Peyer's patch (tissue), 4 donors: Measurements from ENCODE around the gene CA14.

Experiments used
- POLR2A ChIP-seq, 2 donors: fragments of 450-650 bp; IDR thresholded peaks; one replicate each; pipeline ENCODE4 v1.5.1; 2017; ENCODE audit warnings: antibody characterized with exemption in 2 of 2, mild to moderate bottlenecking in 2 of 2, moderate library complexity in 2 of 2
- TF ChIP-seq, protein P1 (sequence below), 6 experiments: fragments of 450-650 bp in 4 of 6; fragments of 200-600 bp in 2 of 6; sonication (generic) in 1 of 6; IDR thresholded peaks; one replicate each; pipeline ENCODE4 v1.5.1; 2017 to 2019; ENCODE audit warnings: antibody characterized with exemption in 6 of 6, mild to moderate bottlenecking in 3 of 6, moderate library complexity in 1 of 6

DNA sequence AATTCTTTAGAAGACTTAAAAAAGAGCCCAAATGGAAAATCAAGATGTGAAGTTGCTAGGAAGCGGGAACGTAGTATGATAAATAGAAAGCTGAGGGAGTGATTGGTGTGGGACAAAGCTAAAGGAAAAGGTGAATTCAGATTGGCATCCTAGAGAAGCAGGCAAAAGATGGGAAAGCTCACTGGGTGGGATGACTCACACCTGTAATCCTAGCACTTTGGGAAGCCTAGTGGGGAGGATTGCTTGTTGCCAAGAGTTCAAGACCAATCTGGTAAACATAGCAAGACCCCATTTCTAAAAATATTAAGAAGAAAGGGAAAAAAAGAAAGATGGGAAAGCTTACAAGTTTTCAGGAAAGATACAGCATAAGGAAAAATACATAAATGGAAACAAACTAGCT is 37.9 kb downstream of the CA14 start:
- TF ChIP-seq, protein P1, sequence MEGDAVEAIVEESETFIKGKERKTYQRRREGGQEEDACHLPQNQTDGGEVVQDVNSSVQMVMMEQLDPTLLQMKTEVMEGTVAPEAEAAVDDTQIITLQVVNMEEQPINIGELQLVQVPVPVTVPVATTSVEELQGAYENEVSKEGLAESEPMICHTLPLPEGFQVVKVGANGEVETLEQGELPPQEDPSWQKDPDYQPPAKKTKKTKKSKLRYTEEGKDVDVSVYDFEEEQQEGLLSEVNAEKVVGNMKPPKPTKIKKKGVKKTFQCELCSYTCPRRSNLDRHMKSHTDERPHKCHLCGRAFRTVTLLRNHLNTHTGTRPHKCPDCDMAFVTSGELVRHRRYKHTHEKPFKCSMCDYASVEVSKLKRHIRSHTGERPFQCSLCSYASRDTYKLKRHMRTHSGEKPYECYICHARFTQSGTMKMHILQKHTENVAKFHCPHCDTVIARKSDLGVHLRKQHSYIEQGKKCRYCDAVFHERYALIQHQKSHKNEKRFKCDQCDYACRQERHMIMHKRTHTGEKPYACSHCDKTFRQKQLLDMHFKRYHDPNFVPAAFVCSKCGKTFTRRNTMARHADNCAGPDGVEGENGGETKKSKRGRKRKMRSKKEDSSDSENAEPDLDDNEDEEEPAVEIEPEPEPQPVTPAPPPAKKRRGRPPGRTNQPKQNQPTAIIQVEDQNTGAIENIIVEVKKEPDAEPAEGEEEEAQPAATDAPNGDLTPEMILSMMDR (IDR thresholded peaks at IDR 0.05): no peak
- no peak for TF ChIP-seq POLR2A (IDR thresholded peaks at IDR 0.05)
